GM23248 (cell line): ENCODE measurements around the gene PDK4. TPM values are rescaled to one million over a fixed set of nuclear protein-coding genes. Genes with fewer than 3 reads are reported as not detected.

Source experiments
- DNase-seq: peaks from one replicate; pipeline ENCODE4 v3.0.0-alpha.2; 2015
- H2AFZ ChIP-seq: fragments of 200-600 bp; sonication (generic); 2 replicates; pipeline ENCODE4 v1.6.1; 2016; ENCODE audit warnings: antibody characterized with exemption
- H3F3A ChIP-seq: fragments of 200-600 bp; sonication (generic); 2 replicates; pipeline ENCODE4 v1.6.1; 2016; ENCODE audit warnings: mild to moderate bottlenecking, antibody characterized with exemption, mixed run types; ENCODE audit not compliant: insufficient read depth
- H3K27ac ChIP-seq: fragments of 200-600 bp; sonication (generic); 2 replicates; pipeline ENCODE4 v1.5.1; 2016; ENCODE audit warnings: mild to moderate bottlenecking
- H3K27me3 ChIP-seq: fragments of 200-600 bp; sonication (generic); replicated peaks from 2 replicates; pipeline ENCODE4 v1.6.1; 2016; ENCODE audit warnings: mild to moderate bottlenecking; ENCODE audit not compliant: insufficient read depth
- H3K36me3 ChIP-seq: fragments of 200-600 bp; sonication (generic); 2 replicates; pipeline ENCODE4 v1.6.1; 2016; ENCODE audit warnings: low read depth, mild to moderate bottlenecking
- H3K4me1 ChIP-seq: fragments of 200-600 bp; sonication (generic); 2 replicates; pipeline ENCODE4 v1.6.1; 2016; ENCODE audit warnings: mild to moderate bottlenecking; ENCODE audit not compliant: insufficient read depth
- H3K4me2 ChIP-seq: fragments of 200-600 bp; sonication (generic); one replicate; pipeline ENCODE4 v1.6.1; 2016; ENCODE audit warnings: mild to moderate bottlenecking; ENCODE audit not compliant: unreplicated experiment
- H3K4me3 ChIP-seq: fragments of 200-600 bp; sonication (generic); 2 replicates; pipeline ENCODE4 v1.5.1; 2016; ENCODE audit warnings: mild to moderate bottlenecking
- H3K79me2 ChIP-seq: fragments of 200-600 bp; sonication (generic); 2 replicates; pipeline ENCODE4 v1.6.1; 2016; ENCODE audit warnings: mild to moderate bottlenecking; ENCODE audit not compliant: insufficient read depth
- H3K9ac ChIP-seq: fragments of 200-600 bp; sonication (generic); 2 replicates; pipeline ENCODE4 v1.6.1; 2016; ENCODE audit warnings: mild to moderate bottlenecking
- H3K9me2 ChIP-seq: fragments of 200-600 bp; sonication (generic); 2 replicates; pipeline ENCODE4 v1.6.1; 2016; ENCODE audit warnings: mixed run types, mild to moderate bottlenecking, moderate library complexity; ENCODE audit not compliant: insufficient read depth
- H3K9me3 ChIP-seq: fragments of 200-600 bp; sonication (generic); one replicate; pipeline ENCODE4 v1.6.1; 2017; ENCODE audit warnings: low read depth
- H4K20me1 ChIP-seq: fragments of 200-600 bp; sonication (generic); 2 replicates; pipeline ENCODE4 v1.6.0; 2016; ENCODE audit not compliant: insufficient read depth
- EZH2 ChIP-seq: fragments of 200-600 bp; sonication (generic); IDR thresholded peaks from 2 replicates; pipeline ENCODE4 v1.6.1; 2018; ENCODE audit warnings: antibody characterized with exemption, mild to moderate bottlenecking; ENCODE audit not compliant: insufficient read depth, poor library complexity, severe bottlenecking
- EZH2phosphoT487 ChIP-seq: fragments of 200-600 bp; sonication (generic); IDR thresholded peaks from 2 replicates; pipeline ENCODE4 v1.6.1; 2018; ENCODE audit warnings: antibody characterized with exemption, moderate library complexity, mild to moderate bottlenecking, low read depth; ENCODE audit not compliant: insufficient read depth
- WGBS, 2 experiments: methylation state at CpG; one replicate each; pipeline ENCODE4 v1.1.6; 2015 to 2017; ENCODE audit warnings: low lambda C conversion rate in 2 of 2, low coverage in 1 of 2; ENCODE audit errors: missing lambda C conversion rate in 2 of 2; 5-methylcytosine and 5-hydroxymethylcytosine counted together
- in situ Hi-C: fragments of 300-500 bp; cut with MboI; formaldehyde crosslinking; loops from 2 replicates; pipeline ENCODE4 v1.15.0; 2020
- polyA plus RNA-seq: library from polyadenylated mRNA; unstranded; fragments of >200 nt; fragmentation: Nextera tagmentation; extraction: Ambion mirVana; gene quantifications from 2 replicates; pipeline ENCODE4 v1.2.1, GENCODE V29; 2016
- total RNA-seq: library from RNA; depleted of rRNA; stranded (reverse); fragments of >200 nt; shearing (Covaris generic); gene quantifications from 2 replicates; pipeline ENCODE4 v1.2.3, GENCODE V29; 2014

The PDK4 gene
- total and polyA plus RNA-seq, 2 experiments from 2014 or later, result 1.4 to 1.5 TPM

GRCh38 chr7:95631527-95631926 lies 35.2 kb upstream of the PDK4 start:
- Histone ChIP-seq H3K27ac (no peak overlapping the region), H3K4me2 (no peak overlapping the region), H3K9ac (no peak overlapping the region), H4K20me1 (no peaks in the 10 kb centered on the region), H3K79me2 (no peaks in the 10 kb centered on the region), H3K36me3 (no peaks in the 10 kb centered on the region), H3K4me3 (no peak overlapping the region), H3F3A (peaks cover 27% of the 10 kb centered on the region), H3K9me2 (no peaks in the 10 kb centered on the region), H3K27me3 (no peaks in the 10 kb centered on the region), H2AFZ (no peak overlapping the region), H3K4me1 (peaks cover 22% of the 10 kb centered on the region), H3K9me3 (no peaks in the 10 kb centered on the region)
- in situ Hi-C loops, result no loop called here
- TF ChIP-seq EZH2phosphoT487 (no peak), EZH2 (no peak)
- no peak for DNase-seq
- 68 to 69% methylated on average over 7 of the region's 7 CpGs for WGBS, 2 experiments

DNA sequence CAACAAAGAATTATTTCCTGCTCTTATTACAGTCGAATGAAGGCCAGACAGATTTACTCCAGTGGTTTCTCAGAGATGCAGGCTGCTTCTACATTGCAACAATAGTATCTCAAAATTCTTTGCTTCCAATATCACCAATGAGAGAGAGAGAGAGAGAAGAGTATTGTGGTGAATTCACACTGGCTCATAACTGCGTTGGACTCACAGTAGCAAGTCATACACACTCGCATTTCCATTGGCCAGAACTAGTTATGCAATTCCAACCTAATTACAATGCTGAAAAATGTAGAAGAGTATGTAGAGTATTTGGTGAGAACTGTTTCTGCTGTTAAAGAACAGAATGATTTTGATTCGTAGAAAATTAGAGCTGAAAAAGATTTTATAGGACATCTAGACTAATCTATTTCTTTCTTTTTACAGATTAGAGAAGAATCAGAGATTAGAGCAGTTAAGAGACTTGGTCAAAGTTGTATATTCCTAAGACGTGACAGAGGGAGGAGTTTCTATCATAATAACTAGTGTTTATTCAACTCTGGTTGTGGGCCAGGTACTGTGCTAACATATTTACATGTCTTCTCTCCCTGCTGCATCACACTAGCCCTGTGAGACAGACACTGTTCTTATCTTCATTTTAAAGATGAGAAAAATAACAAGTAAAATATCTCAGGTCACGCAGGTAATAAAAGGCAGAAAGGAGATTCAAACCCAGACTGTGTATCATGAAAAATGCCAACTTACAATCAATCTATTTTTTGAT lies 34.6 kb upstream of the PDK4 start:
- peak; percentile 56 for DNase-seq
- Histone ChIP-seq H3K4me1 (peaks cover 16% of the 10 kb centered on the region), H3F3A (peaks cover 20% of the 10 kb centered on the region), H3K9me2 (no peaks in the 10 kb centered on the region), H2AFZ (no peak overlapping the region), H3K36me3 (no peaks in the 10 kb centered on the region), H3K9ac (no peak overlapping the region), H3K27me3 (no peaks in the 10 kb centered on the region), H3K4me3 (no peak overlapping the region), H3K4me2 (no peak overlapping the region), H3K27ac (no peak overlapping the region), H3K9me3 (no peaks in the 10 kb centered on the region), H3K79me2 (no peaks in the 10 kb centered on the region), H4K20me1 (no peaks in the 10 kb centered on the region)
- 47 to 52% methylated on average over 6 of the region's 6 CpGs for WGBS, 2 experiments
- TF ChIP-seq EZH2phosphoT487 (no peak), EZH2 (no peak)
- in situ Hi-C loops, result no loop called here

DNA sequence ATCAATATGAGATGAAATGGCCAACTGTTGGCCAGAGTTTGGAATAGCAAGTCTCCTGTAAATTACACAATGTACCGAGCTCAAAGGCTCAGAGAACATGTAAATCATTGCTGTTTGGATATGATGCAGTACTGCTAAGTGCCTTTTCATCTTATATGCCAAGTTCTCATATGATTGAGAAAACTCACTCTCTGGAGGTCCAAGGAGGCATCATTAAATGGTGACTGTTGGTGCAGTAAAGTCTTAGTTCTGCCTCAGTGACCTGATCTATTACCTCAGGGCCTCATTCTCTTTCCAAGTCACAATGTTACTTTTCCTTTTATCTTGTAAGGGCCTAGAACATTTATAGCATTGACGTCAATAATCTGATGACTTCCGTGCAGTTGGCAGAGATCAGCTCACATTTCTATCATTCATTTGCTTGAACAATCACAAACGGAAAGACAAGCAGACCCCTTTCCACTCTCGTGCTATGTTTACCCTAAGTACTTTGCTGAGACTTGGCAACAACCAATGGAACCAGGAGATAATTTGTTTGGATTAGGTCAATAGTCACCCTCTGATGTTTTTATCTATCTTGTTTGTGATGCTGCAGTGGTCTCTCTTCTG lies 32.6 kb upstream of the PDK4 start:
- H3K4me1 ChIP-seq, result peaks cover 14% of the 10 kb centered on the region
- H3K27me3 ChIP-seq, result no peaks in the 10 kb centered on the region
- H3K36me3 ChIP-seq, result no peaks in the 10 kb centered on the region
- H3K79me2 ChIP-seq, result no peaks in the 10 kb centered on the region
- no peak overlapping the region for H2AFZ ChIP-seq
- in situ Hi-C loops, result no loop called here
- TF ChIP-seq EZH2, result no peak
- TF ChIP-seq EZH2phosphoT487, result no peak
- H3K9me2 ChIP-seq, result no peaks in the 10 kb centered on the region; the same call in 1 of the 2 replicates
- 3 to 4% methylated on average over 5 of the region's 5 CpGs for WGBS, 2 experiments
- peaks cover 19% of the 10 kb centered on the region for H3F3A ChIP-seq
- H3K9ac ChIP-seq, result no peak overlapping the region
- no peak overlapping the region for H3K4me2 ChIP-seq
- peak; percentile 84 for DNase-seq
- no peak overlapping the region for H3K27ac ChIP-seq
- H3K9me3 ChIP-seq, result no peaks in the 10 kb centered on the region
- no peaks in the 10 kb centered on the region for H4K20me1 ChIP-seq
- H3K4me3 ChIP-seq, result no peak overlapping the region

GRCh38 chr7:95623788-95624187 lies 27.5 kb upstream of the PDK4 start:
- Histone ChIP-seq H3K36me3 (no peaks in the 10 kb centered on the region), H3K9me2 (no peaks in the 10 kb centered on the region; the same call in 1 of the 2 replicates), H3K4me2 (no peak overlapping the region), H3K27me3 (no peaks in the 10 kb centered on the region), H4K20me1 (no peaks in the 10 kb centered on the region), H3K4me3 (no peak overlapping the region), H3K9ac (no peak overlapping the region), H3K9me3 (no peaks in the 10 kb centered on the region), H2AFZ (no peak overlapping the region), H3F3A (no peaks in the 10 kb centered on the region), H3K4me1 (no peaks in the 10 kb centered on the region), H3K79me2 (no peaks in the 10 kb centered on the region), H3K27ac (no peak overlapping the region)
- TF ChIP-seq EZH2phosphoT487 (no peak), EZH2 (no peak)
- in situ Hi-C loops, result no loop called here
- 0% methylated on average over 1 of the region's 1 CpG for WGBS, 2 experiments
- DNase-seq, result no peak
